NCI-H2171 (cell line): Measurements from ENCODE around the gene ZNF526.
"Not testable (repeated sequence)": the region's sequence is repeated elsewhere in the genome, so short reads cannot be mapped to it uniquely, and the experiment has no call there.

Experiments used
- DNase-seq: peaks from one replicate; lab custom pipeline; 2025; lab: John Stamatoyannopoulos, UW

Gene ZNF526

GRCh38 chr19:42246922-42247639, 27.0 kb downstream of the ZNF526 start:
- no peak for DNase-seq

- no peak for DNase-seq
Measured at GRCh38 chr19:42247640-42248199, 27.6 kb downstream of the ZNF526 start.

- DNase-seq: no peak
Measured at GRCh38 chr19:42248270-42249148, 28.4 kb downstream of the ZNF526 start.

- DNase-seq: no peak
Measured at GRCh38 chr19:42249149-42249750, 29.1 kb downstream of the ZNF526 start.

- DNase-seq: no peak
Measured at GRCh38 chr19:42249769-42250168, 29.7 kb downstream of the ZNF526 start.

- DNase-seq: no peak
Measured at GRCh38 chr19:42250183-42250665, 30.1 kb downstream of the ZNF526 start.

- no peak for DNase-seq
Measured at GRCh38 chr19:42250666-42251531, 30.8 kb downstream of the ZNF526 start.

- DNase-seq: no peak
Measured at GRCh38 chr19:42251572-42252358, 31.7 kb downstream of the ZNF526 start.

GRCh38 chr19:42252365-42253244, 32.5 kb downstream of the ZNF526 start:
- no peak for DNase-seq

- DNase-seq: peak; percentile 50
Measured at GRCh38 chr19:42253245-42254088, 33.4 kb downstream of the ZNF526 start.

- DNase-seq: peak; percentile 76
Measured at GRCh38 chr19:42254089-42254849, 34.2 kb downstream of the ZNF526 start.

- DNase-seq: peak; percentile 90
Measured at GRCh38 chr19:42254850-42255765, 35.0 kb downstream of the ZNF526 start, which contains the start of gene ERF. ERF (minus strand) TSS chr19:42255128; CDS start chr19:42254999, 129 bp downstream.

- DNase-seq: peak; percentile 33
Measured at GRCh38 chr19:42255766-42256745, 35.9 kb downstream of the ZNF526 start.

GRCh38 chr19:42257842-42258241, 37.7 kb downstream of the ZNF526 start:
- not testable (repeated sequence) for DNase-seq

- DNase-seq: no peak
Measured at GRCh38 chr19:42261763-42262162, 41.7 kb downstream of the ZNF526 start.
